ENCODE data around the gene USP44.

Gene USP44

GRCh38 chr12:95538656-95539055, 12.6 kb downstream of the USP44 start:
- Histone ChIP-seq H3K9me2 (replicated peaks; ENCODE audit: control insufficient read depth, low read length) (no peaks in the 10 kb centered on the region), H3K79me2 (ENCODE audit: control insufficient read depth, low read length) (no peaks in the 10 kb centered on the region), H3K4me2 (ENCODE audit: low read length) (0 out of 2 replicates have a peak overlapping the region, but pooled peaks have one; percentile 11)

GRCh38 chr12:95538006-95538405, 13.3 kb downstream of the USP44 start:
- no peak for TF ChIP-seq EZH2phosphoT487 (IDR thresholded peaks at IDR 0.05; ENCODE audit: borderline replicate concordance, low read length)
- H4K20me1 ChIP-seq (ENCODE audit: control insufficient read depth, insufficient read depth, low read depth, low read length) = no peaks in the 10 kb centered on the region
- H3F3A ChIP-seq (ENCODE audit: control insufficient read depth, insufficient read depth) = peaks cover 3% of the 10 kb centered on the region; the same call in 1 of the 2 replicates
- no peaks in the 10 kb centered on the region for H3K9me2 ChIP-seq (replicated peaks; ENCODE audit: control insufficient read depth, low read length)
- H3K4me3 ChIP-seq (ENCODE audit: low read length) = no peak overlapping the region
- no peaks in the 10 kb centered on the region for H3K9me3 ChIP-seq (ENCODE audit: control insufficient read depth, insufficient read depth, low read length)
- no peaks in the 10 kb centered on the region for H3K79me2 ChIP-seq (ENCODE audit: control insufficient read depth, low read length)
- H3K4me2 ChIP-seq (ENCODE audit: low read length) = no peak overlapping the region
- H3K4me1 ChIP-seq (ENCODE audit: control insufficient read depth, low read length) = peaks cover 28% of the 10 kb centered on the region
- no peaks in the 10 kb centered on the region for H3K27me3 ChIP-seq (ENCODE audit: control insufficient read depth, low read length)
- H3K36me3 ChIP-seq (ENCODE audit: control insufficient read depth, low read length) = no peaks in the 10 kb centered on the region
- H3K27ac ChIP-seq (ENCODE audit: low read depth, low read length) = no peak overlapping the region

More at GRCh38 chr12:95538656-95539055, 12.6 kb downstream of the USP44 start:
- H3K4me3 ChIP-seq (ENCODE audit: low read length) = no peak overlapping the region
- H3K36me3 ChIP-seq (ENCODE audit: control insufficient read depth, low read length) = no peaks in the 10 kb centered on the region
- no peak overlapping the region for H3K27ac ChIP-seq (ENCODE audit: low read depth, low read length)
- no peaks in the 10 kb centered on the region for H3K27me3 ChIP-seq (ENCODE audit: control insufficient read depth, low read length)
- no peaks in the 10 kb centered on the region for H3F3A ChIP-seq (ENCODE audit: control insufficient read depth, insufficient read depth)
- H3K9me3 ChIP-seq (ENCODE audit: control insufficient read depth, insufficient read depth, low read length) = no peaks in the 10 kb centered on the region
- no peaks in the 10 kb centered on the region for H4K20me1 ChIP-seq (ENCODE audit: control insufficient read depth, insufficient read depth, low read depth, low read length)
- no peak for TF ChIP-seq EZH2phosphoT487 (IDR thresholded peaks at IDR 0.05; ENCODE audit: borderline replicate concordance, low read length)
- TF ChIP-seq, protein P1, sequence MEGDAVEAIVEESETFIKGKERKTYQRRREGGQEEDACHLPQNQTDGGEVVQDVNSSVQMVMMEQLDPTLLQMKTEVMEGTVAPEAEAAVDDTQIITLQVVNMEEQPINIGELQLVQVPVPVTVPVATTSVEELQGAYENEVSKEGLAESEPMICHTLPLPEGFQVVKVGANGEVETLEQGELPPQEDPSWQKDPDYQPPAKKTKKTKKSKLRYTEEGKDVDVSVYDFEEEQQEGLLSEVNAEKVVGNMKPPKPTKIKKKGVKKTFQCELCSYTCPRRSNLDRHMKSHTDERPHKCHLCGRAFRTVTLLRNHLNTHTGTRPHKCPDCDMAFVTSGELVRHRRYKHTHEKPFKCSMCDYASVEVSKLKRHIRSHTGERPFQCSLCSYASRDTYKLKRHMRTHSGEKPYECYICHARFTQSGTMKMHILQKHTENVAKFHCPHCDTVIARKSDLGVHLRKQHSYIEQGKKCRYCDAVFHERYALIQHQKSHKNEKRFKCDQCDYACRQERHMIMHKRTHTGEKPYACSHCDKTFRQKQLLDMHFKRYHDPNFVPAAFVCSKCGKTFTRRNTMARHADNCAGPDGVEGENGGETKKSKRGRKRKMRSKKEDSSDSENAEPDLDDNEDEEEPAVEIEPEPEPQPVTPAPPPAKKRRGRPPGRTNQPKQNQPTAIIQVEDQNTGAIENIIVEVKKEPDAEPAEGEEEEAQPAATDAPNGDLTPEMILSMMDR (IDR thresholded peaks at IDR 0.05; ENCODE audit: low read depth, low read length, poor library complexity, severe bottlenecking) = no peak
- peaks cover 21% of the 10 kb centered on the region for H3K4me1 ChIP-seq (ENCODE audit: control insufficient read depth, low read length)

DNA sequence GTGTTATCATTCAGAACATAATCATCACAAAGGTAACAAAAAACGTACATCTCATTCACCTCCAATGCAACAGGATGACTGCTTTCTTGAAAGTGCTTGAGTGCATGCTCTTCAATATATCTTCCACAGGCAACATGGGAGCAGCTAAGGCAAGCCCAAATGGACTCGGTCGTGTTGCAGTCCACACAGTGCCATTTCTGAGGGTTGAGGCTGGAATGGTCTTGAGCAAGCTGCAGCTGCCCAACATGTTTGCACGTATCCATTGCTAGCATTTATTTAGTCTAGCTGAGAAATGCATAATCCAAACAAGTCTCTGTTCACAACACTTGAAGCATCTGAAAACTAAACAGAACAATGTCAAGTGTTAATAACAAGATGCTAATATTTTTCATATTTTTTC, 17.3 kb downstream of the USP44 start:
- Histone ChIP-seq H3K27ac (ENCODE audit: low read depth, low read length) (peak overlapping the region; percentile 87), H3K9me2 (replicated peaks; ENCODE audit: control insufficient read depth, low read length) (no peaks in the 10 kb centered on the region), H3K36me3 (ENCODE audit: control insufficient read depth, low read length) (no peaks in the 10 kb centered on the region), H3K27me3 (ENCODE audit: control insufficient read depth, low read length) (no peaks in the 10 kb centered on the region), H4K20me1 (ENCODE audit: control insufficient read depth, insufficient read depth, low read depth, low read length) (no peaks in the 10 kb centered on the region), H3K79me2 (ENCODE audit: control insufficient read depth, low read length) (peaks cover 3% of the 10 kb centered on the region), H3K4me2 (ENCODE audit: low read length) (peak overlapping the region; percentile 77), H3K9me3 (ENCODE audit: control insufficient read depth, insufficient read depth, low read length) (no peaks in the 10 kb centered on the region), H3F3A (ENCODE audit: control insufficient read depth, insufficient read depth) (peaks cover 24% of the 10 kb centered on the region), H3K4me1 (ENCODE audit: control insufficient read depth, low read length) (peaks cover 66% of the 10 kb centered on the region), H3K4me3 (ENCODE audit: low read length) (peak overlapping the region; percentile 59)
- TF ChIP-seq, protein P1 (IDR thresholded peaks at IDR 0.05; ENCODE audit: low read depth, low read length, poor library complexity, severe bottlenecking) = no peak
- TF ChIP-seq EZH2phosphoT487 (IDR thresholded peaks at IDR 0.05; ENCODE audit: borderline replicate concordance, low read length) = no peak

DNA sequence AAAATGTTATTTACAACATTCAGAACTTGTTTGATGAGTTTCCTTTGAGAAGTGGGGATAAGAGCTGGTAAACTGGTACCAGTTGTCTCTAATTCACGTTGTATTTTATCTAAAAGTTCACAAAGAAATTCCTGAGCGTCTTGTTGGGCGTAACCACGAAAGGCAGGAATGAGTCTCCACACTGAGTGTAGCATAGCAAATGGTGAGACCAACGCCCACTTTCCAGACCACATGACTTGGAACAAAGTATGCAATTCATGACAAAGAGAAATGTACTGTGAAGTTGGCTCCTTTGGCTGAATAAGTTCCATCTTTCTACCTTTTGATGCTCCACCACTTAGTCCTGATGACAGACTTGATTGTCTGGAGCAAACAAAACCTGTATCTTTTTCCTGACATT, 18.4 kb downstream of the USP44 start:
- peak overlapping the region; percentile 59 for H3K4me3 ChIP-seq (ENCODE audit: low read length)
- no peaks in the 10 kb centered on the region for H3K36me3 ChIP-seq (ENCODE audit: control insufficient read depth, low read length)
- peak overlapping the region; percentile 77 for H3K4me2 ChIP-seq (ENCODE audit: low read length)
- H3K9me3 ChIP-seq (ENCODE audit: control insufficient read depth, insufficient read depth, low read length) = no peaks in the 10 kb centered on the region
- H3K9me2 ChIP-seq (replicated peaks; ENCODE audit: control insufficient read depth, low read length) = no peaks in the 10 kb centered on the region
- no peaks in the 10 kb centered on the region for H4K20me1 ChIP-seq (ENCODE audit: control insufficient read depth, insufficient read depth, low read depth, low read length)
- no peaks in the 10 kb centered on the region for H3K27me3 ChIP-seq (ENCODE audit: control insufficient read depth, low read length)
- peak overlapping the region; percentile 87 for H3K27ac ChIP-seq (ENCODE audit: low read depth, low read length)
- H3F3A ChIP-seq (ENCODE audit: control insufficient read depth, insufficient read depth) = peaks cover 27% of the 10 kb centered on the region
- peaks cover 3% of the 10 kb centered on the region for H3K79me2 ChIP-seq (ENCODE audit: control insufficient read depth, low read length)
- H3K4me1 ChIP-seq (ENCODE audit: control insufficient read depth, low read length) = peaks cover 68% of the 10 kb centered on the region
- TF ChIP-seq, protein P1 (IDR thresholded peaks at IDR 0.05; ENCODE audit: low read depth, low read length, poor library complexity, severe bottlenecking) = no peak
- no peak for TF ChIP-seq EZH2phosphoT487 (IDR thresholded peaks at IDR 0.05; ENCODE audit: borderline replicate concordance, low read length)
